ENCODE data around the gene ABHD2.

Gene ABHD2

DNA sequence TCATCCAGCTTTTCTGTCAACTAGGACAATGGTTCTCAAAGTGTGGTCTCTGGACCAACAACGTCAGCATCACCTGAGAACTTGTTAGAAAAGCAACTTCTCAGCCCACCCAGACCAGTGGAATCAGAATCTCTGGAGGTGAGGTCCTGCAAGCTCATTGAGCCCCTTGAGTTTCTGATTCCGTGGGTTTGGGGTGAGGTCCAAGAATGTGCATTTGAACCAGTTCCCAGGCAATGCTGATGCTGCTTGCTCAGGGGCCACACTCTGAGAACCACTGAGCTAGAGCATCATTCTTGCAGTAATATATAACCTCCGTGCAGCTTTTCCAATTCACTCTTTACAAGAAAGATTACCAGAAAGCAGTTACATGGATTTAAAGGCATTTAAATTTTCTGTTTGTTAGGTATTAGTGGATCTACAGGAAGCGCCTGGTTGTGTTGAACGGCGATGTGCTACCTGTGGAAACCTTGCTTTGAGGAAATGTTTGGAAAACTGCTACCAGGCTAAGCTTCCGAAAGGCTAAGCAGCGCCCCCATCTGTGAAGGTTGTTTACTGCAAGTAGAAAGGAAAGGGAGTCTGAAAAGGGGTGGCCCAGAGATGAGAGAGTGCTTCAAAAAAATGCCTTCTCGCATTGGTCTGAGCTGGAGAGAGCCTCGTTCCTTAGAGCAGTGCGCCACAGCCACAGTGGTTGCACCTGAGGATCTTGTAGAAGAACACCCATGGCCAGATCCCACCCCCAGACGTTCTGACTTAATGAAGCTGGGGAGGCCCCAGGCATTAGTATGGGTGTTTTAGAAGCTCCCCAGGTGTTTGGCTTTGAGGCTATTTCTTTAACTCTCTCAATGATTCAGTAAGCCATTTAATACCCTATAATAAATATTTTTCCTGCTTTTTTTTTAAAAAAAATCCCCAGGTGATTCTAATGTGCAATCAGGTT, 83.1 kb downstream of the ABHD2 start:
- peak; percentile 25 to 60 for DNase-seq

- no peak for DNase-seq
Measured at GRCh38 chr15:89172921-89173320, 84.7 kb downstream of the ABHD2 start.

GRCh38 chr15:89174476-89174875, 86.2 kb downstream of the ABHD2 start:
- no peak for DNase-seq

- DNase-seq = no peak
Measured at GRCh38 chr15:89175617-89176191, 87.4 kb downstream of the ABHD2 start.

GRCh38 chr15:89177116-89177515, 88.9 kb downstream of the ABHD2 start:
- DNase-seq = no peak

DNA sequence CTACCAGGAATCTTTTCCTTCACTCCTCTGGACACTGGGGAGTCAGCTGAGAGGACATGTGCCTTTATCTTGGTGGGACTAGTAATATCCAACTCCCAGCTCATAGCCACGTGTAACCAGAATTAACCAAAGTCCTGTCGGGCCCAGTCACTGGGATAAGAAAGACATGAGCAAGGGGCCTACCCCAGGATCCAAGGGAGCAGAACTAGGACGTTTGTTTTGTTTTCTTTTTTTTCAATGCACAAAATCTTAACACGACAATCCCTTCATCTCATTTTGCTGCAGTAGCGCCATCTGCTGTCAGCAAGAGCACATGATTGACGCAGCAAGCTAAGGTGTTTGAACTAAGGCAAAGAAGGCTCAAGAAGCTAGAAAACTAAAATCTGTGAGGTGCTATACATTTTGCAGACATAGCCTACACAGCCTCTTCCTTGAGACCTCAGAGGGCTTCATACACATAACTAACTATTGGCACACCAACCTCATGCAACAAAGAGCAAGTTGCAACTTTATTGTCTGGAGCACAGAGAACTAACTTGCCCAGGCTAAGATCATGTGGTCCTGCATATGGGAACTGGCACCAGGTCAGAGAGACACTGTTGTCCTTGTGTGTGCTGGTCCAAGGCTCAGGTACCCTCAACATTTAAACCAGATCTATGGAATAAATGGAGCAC, 89.5 kb downstream of the ABHD2 start:
- peak in 1 of 2 experiments; percentile 75 for DNase-seq

GRCh38 chr15:89178307-89178977, 90.2 kb downstream of the ABHD2 start:
- DNase-seq = no peak

DNA sequence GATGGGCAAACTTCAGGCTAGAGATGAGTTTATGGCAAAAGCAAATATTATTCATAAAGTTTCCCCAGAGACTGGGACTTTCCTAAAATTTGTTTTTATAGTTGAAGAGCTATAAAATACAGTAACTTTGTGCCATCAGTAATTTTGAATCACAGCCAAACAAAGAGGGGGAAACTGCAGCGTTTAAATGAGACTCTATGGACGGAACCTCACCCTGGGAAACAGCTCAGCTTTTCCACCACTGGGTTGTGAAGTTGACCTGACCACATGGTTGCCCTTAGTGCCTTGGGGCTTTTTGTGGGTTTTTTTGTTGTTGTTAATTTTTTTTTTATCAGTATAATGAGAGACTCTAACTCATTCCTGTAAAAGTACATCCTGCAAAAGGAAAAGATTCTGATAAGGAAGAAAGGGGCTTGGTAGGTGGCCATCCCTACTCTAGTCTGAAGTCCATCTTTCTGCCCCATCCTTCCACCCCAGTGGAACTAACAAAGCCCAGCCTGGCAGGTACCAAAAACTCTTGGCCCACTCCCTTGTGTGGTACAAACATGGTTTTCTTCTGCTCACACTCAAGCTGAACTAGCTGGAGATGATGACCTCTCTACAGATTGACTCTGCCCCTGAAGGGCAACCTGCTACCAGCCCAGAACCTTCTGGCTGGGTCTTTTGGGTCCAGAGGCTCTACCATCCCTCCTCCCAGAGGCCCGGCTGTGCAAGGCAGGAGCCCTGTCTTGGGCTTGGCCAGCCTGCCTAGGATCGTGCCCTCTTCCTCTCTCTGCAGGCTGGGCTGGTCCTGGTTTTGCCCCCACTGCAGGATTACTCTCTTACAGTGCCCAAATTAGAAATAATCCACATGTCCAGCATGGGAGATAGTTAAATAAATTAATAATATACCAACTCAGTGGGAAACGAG, 92.0 kb downstream of the ABHD2 start:
- no peak for DNase-seq

DNA sequence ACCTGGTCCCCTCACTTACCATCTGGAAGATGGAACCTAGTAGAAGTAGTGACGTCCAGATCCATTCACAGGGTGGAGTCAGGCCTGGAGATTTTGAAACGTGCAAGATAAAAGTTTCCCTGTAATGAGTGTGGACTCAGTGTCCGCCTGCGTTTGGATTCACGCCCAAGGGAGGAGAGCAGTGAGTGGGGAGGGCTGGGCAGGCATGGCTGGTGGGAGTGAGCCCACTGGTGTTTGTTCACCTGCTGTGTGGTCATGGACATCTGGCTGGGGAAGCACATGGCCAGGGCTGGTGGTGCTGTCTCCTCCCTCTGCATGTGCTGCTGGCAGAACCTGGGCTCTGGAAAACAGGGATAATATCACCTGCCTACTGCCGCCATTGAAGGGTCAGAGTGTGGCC, 96.1 kb downstream of the ABHD2 start:
- DNase-seq = no peak

GRCh38 chr15:89184886-89185526, 96.8 kb downstream of the ABHD2 start:
- no peak for DNase-seq

DNA sequence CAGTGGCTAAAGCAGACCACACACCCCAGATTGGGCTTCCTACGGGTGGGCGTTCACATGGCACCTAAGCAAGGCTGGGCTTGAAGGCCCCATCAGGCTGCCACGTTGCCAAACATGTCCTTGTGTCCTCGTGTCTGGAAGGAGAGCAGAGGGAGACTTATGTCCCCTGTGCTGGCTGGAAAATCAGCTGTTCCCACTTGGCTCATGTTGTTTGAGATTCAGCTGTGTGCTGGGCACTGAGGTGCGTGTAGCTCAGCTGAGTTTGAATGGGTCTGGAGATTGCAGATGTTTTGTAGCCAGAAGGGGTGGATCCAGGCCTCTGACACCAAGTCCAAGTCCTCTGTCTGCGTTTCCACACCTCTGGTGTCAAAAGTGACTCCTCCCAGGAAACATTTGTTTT, 98.5 kb downstream of the ABHD2 start:
- no peak for DNase-seq

DNA sequence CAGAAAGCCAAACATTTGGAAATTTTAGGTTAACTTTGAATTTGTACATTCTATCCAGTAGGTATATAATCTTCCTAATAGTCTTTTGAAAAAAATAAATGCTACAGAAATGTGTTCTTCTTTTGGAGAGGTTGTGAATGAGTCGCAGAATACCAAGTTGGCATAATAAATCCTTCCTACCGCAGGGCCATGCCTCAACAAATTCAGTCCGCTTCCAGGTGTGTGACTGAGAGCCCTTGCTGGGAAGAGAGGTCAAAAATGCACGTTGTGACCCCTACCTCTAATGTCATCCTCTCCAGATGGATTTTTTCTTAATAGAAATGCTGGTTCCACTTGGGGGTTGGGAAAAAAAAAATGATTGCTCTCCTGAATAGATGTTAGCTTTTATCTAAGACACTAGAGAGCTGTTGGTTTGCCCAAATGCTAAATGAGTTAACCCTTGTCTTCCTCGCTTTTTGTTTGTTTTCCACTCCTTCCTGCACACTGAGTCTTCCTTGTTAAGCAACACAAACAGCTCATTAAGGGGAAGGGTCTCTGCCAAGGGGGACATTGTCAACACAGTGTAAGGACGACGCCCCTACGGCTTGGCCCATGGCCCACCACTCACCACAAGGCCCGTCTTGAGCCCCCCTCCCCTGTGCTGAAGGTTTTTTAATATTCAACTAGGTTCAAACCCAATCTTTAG, 99.2 kb downstream of the ABHD2 start:
- no peak for DNase-seq

DNA sequence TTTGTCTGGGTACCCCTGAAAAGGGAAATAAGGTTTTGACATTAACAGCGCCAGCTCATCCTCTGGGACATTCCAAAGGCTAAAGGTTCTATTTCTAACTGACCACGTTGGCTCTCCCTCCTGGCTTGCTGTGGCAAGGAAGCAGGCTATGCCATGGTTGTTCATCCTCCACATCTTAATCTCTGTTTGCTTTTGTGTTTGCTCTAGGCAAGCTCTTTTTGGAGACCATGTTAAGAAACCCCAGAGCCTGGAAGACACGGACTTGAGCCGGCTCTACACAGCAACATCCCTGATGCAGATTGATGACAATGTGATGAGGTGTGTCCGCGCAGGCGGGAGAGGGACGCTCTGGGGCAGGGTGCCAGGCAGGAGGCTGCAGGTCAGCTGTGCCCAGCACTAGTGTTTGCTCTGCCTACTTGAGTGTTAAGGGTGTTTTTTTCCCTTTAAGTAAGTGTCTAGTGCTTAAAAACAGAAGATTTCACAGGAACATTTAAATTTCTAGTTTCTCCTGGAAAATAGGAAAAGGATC, 99.8 kb downstream of the ABHD2 start:
- DNase-seq = no peak

GRCh38 chr15:89192136-89192535, 103.9 kb downstream of the ABHD2 start:
- DNase-seq = no peak

DNA sequence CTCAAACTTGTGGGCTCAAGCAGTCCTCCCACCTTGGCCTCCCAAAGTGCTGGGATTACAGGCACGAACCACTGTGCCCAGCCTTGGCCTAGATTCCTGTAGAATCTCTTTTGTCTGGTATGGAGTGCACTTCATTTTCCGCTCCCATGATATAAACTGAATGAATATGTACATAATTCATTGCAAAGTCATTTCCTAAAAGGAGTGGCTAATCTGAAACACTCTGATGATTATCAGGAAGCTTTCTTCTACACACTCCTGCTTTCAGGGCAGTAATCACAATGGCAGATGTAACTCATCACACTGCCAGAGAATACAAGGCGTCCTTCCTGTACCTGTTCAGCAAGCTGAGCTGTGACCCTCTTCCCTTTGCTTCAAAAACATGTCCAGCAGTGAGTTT, 104.5 kb downstream of the ABHD2 start:
- DNase-seq = no peak

- no peak for DNase-seq
Measured at GRCh38 chr15:89194608-89195007, 106.4 kb downstream of the ABHD2 start.

DNA sequence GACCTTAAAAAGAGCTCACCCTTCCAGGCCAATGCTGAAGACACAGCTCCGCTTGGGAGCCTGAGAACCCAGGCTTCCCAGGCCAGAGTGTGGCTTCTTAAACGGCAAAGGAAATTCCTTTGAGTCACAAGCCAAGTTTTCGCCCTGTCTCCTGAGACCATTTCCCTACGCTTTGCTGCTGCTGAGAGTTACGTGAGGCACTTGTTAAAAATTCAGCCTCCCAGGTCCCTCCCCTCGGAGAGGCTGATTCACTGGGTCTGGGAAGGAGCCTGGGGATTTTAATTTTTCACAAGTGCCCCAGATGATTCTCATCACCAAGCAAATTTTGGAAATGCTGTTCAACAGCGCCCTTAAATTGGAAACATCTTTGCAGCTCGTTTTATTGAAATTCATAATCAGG, 107.6 kb downstream of the ABHD2 start:
- no peak for DNase-seq

DNA sequence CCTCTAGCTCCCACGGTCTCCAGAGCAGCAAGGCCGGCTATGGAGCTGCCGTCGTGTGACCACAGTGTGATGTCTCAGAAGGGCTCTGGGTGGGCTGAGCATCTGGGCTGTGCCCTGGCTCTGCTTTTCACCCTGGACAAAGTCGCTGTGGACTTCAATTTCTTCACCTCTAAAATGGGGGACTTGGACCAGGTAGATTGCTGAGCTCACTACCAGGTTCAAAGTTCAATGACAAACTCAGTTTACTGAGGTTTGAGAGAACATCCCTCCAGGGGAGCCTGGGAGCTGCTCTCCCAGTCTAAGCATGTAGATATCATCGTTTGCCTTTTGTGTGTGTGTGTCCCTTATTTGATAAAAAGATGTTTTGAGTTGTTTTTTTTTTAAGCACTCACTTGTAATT, 108.0 kb downstream of the ABHD2 start:
- no peak for DNase-seq

DNA sequence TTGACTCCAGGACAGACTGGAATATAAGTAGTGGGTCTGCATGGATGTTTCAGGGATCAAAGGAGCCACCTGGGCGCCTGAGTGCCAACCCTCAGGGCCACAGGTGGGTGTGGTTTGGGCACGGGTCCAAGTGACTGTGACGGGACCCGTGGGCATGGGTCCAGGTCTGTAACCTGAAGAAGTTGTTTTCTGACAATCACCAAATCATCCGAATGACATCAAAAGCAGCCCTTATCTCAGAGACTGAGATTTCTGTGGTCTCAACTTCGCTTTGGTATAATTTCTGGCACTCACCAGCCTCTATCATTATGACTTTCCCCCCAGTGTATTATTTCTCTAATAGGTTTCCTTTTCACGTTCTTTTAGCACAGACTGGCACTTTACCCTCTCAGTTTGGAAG, 108.7 kb downstream of the ABHD2 start:
- DNase-seq = no peak

- DNase-seq = no peak
Measured at GRCh38 chr15:89197503-89197971, 109.3 kb downstream of the ABHD2 start.

GRCh38 chr15:89198196-89198595, 109.9 kb downstream of the ABHD2 start:
- no peak for DNase-seq

All from SW 1271 (cell line).